Astrocyte of the cerebellum (primary cell): ENCODE results near the gene CDK5R2.

ENCODE experiments used
- DNase-seq: peaks from one replicate; pipeline ENCODE4 v3.0.0-alpha.2; 2011; ENCODE audit warnings: low read depth
- H3K4me3 ChIP-seq: 2 replicates; pipeline ENCODE4 v1.5.1; 2011; ENCODE audit warnings: mild to moderate bottlenecking, low read depth, low read length, moderate library complexity
- CTCF ChIP-seq: IDR thresholded peaks from 2 replicates; pipeline ENCODE4 v1.5.1; 2012; ENCODE audit warnings: low read length, low read depth, moderate library complexity, mild to moderate bottlenecking; ENCODE audit errors: missing control alignments
- in situ Hi-C: cut with HindIII; loops from 2 replicates; pipeline ENCODE4 v1.10.0; 2017; ENCODE audit warnings: low sequenced_read_pairs

The CDK5R2 gene

GRCh38 chr2:218986148-218986761, 26.8 kb downstream of the CDK5R2 start:
- in situ Hi-C loops, result no loop called here
- no peak overlapping the region for H3K4me3 ChIP-seq
- DNase-seq, result no peak
- no peak for TF ChIP-seq CTCF

GRCh38 chr2:218988164-218988563, 28.7 kb downstream of the CDK5R2 start:
- TF ChIP-seq CTCF, result no peak
- DNase-seq, result no peak
- in situ Hi-C loops, result no loop called here
- no peak overlapping the region for H3K4me3 ChIP-seq

GRCh38 chr2:218988650-218989049, 29.2 kb downstream of the CDK5R2 start:
- in situ Hi-C loops, result no loop called here
- DNase-seq, result no peak
- no peak for TF ChIP-seq CTCF
- H3K4me3 ChIP-seq, result no peak overlapping the region

- no peak for TF ChIP-seq CTCF
- in situ Hi-C loops, result no loop called here
- DNase-seq, result no peak
- no peak overlapping the region for H3K4me3 ChIP-seq
These were observed 30.6 kb downstream of the CDK5R2 start for GRCh38 chr2:218990052-218990451.

- DNase-seq, result no peak
- in situ Hi-C loops, result no loop called here
- no peak for TF ChIP-seq CTCF
- no peak overlapping the region for H3K4me3 ChIP-seq
These were observed 31.1 kb downstream of the CDK5R2 start for GRCh38 chr2:218990612-218991011.

- H3K4me3 ChIP-seq, result no peak overlapping the region
- no peak for TF ChIP-seq CTCF
- in situ Hi-C loops, result no loop called here
- DNase-seq, result no peak
These were observed 32.3 kb downstream of the CDK5R2 start for GRCh38 chr2:218991674-218992168.
